Measurements from ENCODE around the gene PEDS1.
"Not testable (repeated sequence)": the region's sequence is repeated elsewhere in the genome, so short reads cannot be mapped to it uniquely, and the experiment has no call there.

Gene PEDS1

GRCh38 chr20:50190251-50191064 lies 36.9 kb upstream of the PEDS1 start, which contains the start of gene CEBPB:
Gene CEBPB, plus strand, starts transcription at chr20:50190830. Its CDS starts 204 bp downstream, at chr20:50191034.
- DNase-seq (ENCODE audit: low read depth) = no peak

- no peak for DNase-seq (ENCODE audit: low read depth)
Measured at GRCh38 chr20:50189681-50190250, 36.2 kb upstream of the PEDS1 start.

GRCh38 chr20:50188879-50189680 lies 35.6 kb upstream of the PEDS1 start:
- DNase-seq (ENCODE audit: low read depth) = no peak

- no peak for DNase-seq (ENCODE audit: low read depth)
Measured at GRCh38 chr20:50188287-50188688, 34.8 kb upstream of the PEDS1 start.

DNA sequence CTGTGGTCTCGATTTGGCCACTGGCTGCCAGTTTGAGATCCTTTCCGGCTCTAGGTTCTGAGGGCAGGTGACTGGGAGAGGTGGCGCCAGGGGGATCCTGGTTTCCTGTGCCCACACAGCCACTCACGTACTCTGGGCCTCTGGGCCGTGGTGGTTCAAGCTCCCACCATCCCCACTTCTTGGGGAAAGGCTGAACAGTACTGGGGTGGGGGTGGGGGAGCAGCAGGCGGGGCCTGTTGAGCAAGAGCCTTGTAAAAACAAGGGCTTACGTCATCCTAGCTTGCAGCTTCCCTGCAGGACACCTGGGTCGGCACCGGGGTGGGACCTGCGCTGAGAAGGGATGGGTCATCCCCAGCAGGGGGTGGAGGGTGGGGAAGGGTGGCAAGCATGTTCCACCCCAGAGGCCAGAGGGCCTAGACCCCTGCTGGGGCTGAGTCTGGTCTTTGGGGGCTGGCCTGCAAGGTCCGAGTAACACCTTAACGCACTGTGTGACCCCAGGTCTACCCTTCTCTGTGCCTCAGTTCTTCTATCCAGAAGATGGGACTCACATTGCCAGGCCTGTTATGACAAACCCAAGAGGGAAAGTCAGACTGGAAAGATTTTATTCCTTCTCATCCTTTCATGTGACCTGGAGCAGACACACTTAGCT lies 34.0 kb upstream of the PEDS1 start:
- DNase-seq (ENCODE audit: low read depth) = no peak

- DNase-seq (ENCODE audit: low read depth) = no peak
Measured at GRCh38 chr20:50186987-50187402, 33.5 kb upstream of the PEDS1 start.

DNA sequence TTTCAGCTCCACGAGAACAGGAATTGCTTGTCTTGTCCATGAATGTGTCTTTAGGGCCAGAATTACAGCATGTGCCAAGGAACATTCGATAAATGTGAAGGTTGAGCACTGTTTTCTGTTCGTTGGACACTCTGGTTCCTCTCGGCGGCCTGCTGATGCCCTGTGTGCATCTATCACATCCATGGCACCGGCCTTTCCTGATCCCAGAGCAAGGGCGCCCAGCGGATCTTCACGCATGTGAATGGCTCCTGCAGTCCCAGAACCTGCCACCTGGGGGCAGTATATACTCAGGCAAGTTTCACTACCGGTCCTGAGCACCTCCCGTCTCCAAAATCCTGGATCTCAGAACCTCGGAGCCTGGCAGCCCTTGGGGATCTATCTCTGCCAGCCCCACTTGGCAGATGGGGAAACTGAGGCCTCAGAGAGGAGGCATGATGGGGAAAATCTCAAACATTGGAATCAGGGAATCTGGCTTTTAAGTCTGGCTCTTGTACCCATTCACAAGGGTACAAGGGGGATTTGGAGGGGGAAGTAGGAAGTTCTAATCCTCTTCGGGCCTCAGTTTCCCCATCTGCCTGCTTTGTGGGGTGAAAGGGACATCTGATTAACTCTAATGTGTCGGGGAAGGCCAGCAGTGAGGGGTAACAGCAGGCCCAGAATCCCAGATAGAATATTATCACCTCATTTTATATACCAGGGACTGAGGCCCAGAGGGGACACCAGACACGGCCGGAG lies 32.8 kb upstream of the PEDS1 start:
- no peak for DNase-seq (ENCODE audit: low read depth)

GRCh38 chr20:50185426-50185825 lies 31.9 kb upstream of the PEDS1 start:
- no peak for DNase-seq (ENCODE audit: low read depth)

- no peak for DNase-seq (ENCODE audit: low read depth)
Measured at GRCh38 chr20:50182346-50182745, 28.8 kb upstream of the PEDS1 start.

- DNase-seq (ENCODE audit: low read depth) = no peak
Measured at GRCh38 chr20:50181344-50181743, 27.8 kb upstream of the PEDS1 start.

GRCh38 chr20:50178672-50179071 lies 25.1 kb upstream of the PEDS1 start:
- DNase-seq (ENCODE audit: low read depth) = not testable (repeated sequence)

- DNase-seq (ENCODE audit: low read depth) = no peak
Measured at GRCh38 chr20:50175938-50176933, 22.7 kb upstream of the PEDS1 start.

DNA sequence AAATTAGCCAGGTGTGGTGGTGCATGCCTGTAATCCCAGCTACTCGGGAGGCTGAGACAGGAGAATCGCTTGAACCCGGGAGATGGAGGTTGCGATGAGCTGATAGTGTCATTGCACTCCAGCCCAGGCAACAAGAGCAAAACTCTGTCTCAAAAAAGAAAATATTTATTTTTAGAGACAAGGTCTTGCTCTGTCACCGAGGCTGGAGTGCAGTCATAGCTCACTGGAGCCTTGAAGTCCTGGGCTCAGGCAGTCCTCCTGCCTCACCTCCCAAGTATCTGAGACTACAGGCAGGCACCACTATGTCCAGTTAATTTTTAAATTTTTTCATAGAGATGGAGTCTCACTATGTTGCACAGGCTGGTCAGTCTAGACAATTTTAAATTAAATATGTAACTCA lies 20.9 kb upstream of the PEDS1 start:
- no peak for DNase-seq (ENCODE audit: low read depth)

GRCh38 chr20:50172347-50173013 lies 19.0 kb upstream of the PEDS1 start:
- DNase-seq (ENCODE audit: low read depth) = no peak

GRCh38 chr20:50170549-50171220 lies 17.2 kb upstream of the PEDS1 start:
- no peak for DNase-seq (ENCODE audit: low read depth)

- DNase-seq (ENCODE audit: low read depth) = no peak
Measured at GRCh38 chr20:50169329-50169823, 15.9 kb upstream of the PEDS1 start.

DNA sequence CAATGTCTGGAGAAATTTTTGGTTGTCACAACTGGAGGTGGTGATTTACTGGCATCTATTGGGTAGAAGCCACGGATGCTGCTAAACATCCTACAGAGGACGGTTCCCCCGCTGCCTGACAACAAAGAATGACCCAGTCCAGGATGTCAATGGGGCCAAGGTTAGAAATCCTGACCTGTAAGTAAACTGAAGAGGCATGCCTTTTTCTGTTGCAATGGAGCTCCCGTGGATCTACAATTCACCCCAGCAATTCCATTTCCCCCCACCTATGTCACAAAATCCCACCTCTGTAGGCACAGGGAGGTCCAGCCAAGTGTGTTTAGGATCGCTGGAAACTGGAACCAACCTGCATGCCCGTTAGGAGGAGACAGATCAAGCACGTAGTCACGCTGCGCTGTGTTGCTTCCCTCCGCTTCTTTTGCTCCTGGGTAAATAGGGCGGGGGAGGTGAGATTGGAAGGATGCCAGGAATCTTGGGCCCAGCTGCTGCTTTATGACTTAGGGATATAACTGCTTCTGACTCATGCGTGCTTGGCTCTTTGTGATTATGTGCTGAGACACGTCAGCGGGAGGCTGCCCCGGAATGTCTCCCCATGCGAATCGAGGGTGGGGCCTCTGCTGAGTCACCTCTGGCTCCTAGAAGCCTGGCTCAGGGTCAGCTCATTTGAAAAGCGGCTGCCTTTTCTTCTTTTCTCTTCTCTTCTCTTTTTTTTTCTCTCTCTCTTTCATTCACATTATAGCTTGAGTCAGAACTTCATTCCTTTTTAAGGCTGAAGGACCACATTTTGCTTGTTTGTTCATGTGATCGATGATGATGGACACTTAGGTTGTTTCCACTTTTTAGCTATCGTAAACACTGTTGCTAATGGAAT lies 12.4 kb upstream of the PEDS1 start:
- DNase-seq (ENCODE audit: low read depth) = peak; percentile 99
